HEK293 (cell line): ENCODE results near the gene GTF2H3.
A peak's percentile ranks its signal among the peaks of the same experiment; 100 is the strongest.

Experiments used
- CTCF ChIA-PET: fragments of 350-600 bp; formaldehyde crosslinking; extraction: SDS; loops from one replicate; lab custom pipeline; 2021; ENCODE audit warnings: antibody characterized with exemption; lab: Yijun Ruan, JAX
- POLR2A ChIA-PET: fragments of 300-600 bp; formaldehyde crosslinking; extraction: SDS; loops from one replicate; lab custom pipeline; 2020; ENCODE audit warnings: antibody characterized with exemption, inconsistent platforms; lab: Yijun Ruan, JAX
- H3K27ac ChIP-seq: fragments of 200-500 bp; sonication (Bioruptor generic); 2 replicates; pipeline ENCODE4 v1.5.1; 2014; ENCODE audit warnings: low read depth, low read length, control low read depth, inconsistent platforms; ENCODE audit errors: extremely low read depth
- H3K36me3 ChIP-seq, 2 experiments: fragments of 200-500 bp in 1 of 2; sonication (Bioruptor generic) in 1 of 2; 1 replicate in 1 of 2; 2 replicates in 1 of 2; pipeline ENCODE4 v1.5.1; 2014 to 2017; ENCODE audit warnings: inconsistent platforms in 2 of 2, low read length in 2 of 2; ENCODE audit not compliant: control insufficient read depth in 2 of 2, insufficient read depth in 1 of 2
- H3K4me1 ChIP-seq: fragments of 200-500 bp; sonication (Bioruptor generic); 2 replicates; pipeline ENCODE4 v1.5.1; 2014; ENCODE audit warnings: mild to moderate bottlenecking, low read length, inconsistent platforms; ENCODE audit not compliant: control insufficient read depth, insufficient read depth
- H3K4me3 ChIP-seq: 2 replicates; pipeline ENCODE4 v1.5.1; 2011; ENCODE audit warnings: low read depth, mild to moderate bottlenecking, control low read depth, low read length, moderate library complexity
- H3K9me3 ChIP-seq: fragments of 200-500 bp; sonication (Bioruptor generic); 2 replicates; pipeline ENCODE4 v1.5.1; 2014; ENCODE audit warnings: low read depth, low read length, inconsistent platforms; ENCODE audit not compliant: control insufficient read depth, insufficient read depth
- GLIS2 ChIP-seq: fragments of 450-650 bp; formaldehyde crosslinking; IDR thresholded peaks from 2 replicates; pipeline ENCODE4 v1.5.1; 2016; ENCODE audit warnings: missing biosample characterization, missing genetic modification characterization
- HOXC10 ChIP-seq: sonication (generic); formaldehyde crosslinking; IDR thresholded peaks from 2 replicates; pipeline ENCODE4 v1.8.1; 2023; ENCODE audit warnings: mild to moderate bottlenecking, missing genetic modification reagents
- HOXD13 ChIP-seq: sonication (generic); formaldehyde crosslinking; IDR thresholded peaks from 2 replicates; pipeline ENCODE4 v1.8.0; 2022; ENCODE audit warnings: missing genetic modification reagents, borderline replicate concordance
- KLF8 ChIP-seq: fragments of 450-650 bp; formaldehyde crosslinking; IDR thresholded peaks from 2 replicates; pipeline ENCODE4 v1.5.1; 2016; ENCODE audit warnings: missing biosample characterization, missing genetic modification characterization
- OSR2 ChIP-seq: fragments of 450-650 bp; formaldehyde crosslinking; IDR thresholded peaks from 2 replicates; pipeline ENCODE4 v1.5.1; 2016; ENCODE audit warnings: missing biosample characterization, missing genetic modification characterization
- PRDM1 ChIP-seq: fragments of 450-650 bp; formaldehyde crosslinking; IDR thresholded peaks from 2 replicates; pipeline ENCODE4; 2016; ENCODE audit warnings: missing biosample characterization, missing genetic modification characterization
- SETDB1 ChIP-seq: IDR thresholded peaks from one replicate; pipeline ENCODE4 v1.6.1; 2017; ENCODE audit warnings: mild to moderate bottlenecking, low read length, moderate library complexity, mixed read lengths; ENCODE audit not compliant: insufficient read length
- SP3 ChIP-seq: fragments of 450-650 bp; formaldehyde crosslinking; IDR thresholded peaks from 2 replicates; pipeline ENCODE4 v1.5.1; 2016; ENCODE audit warnings: missing biosample characterization, missing genetic modification characterization
- ZNF114 ChIP-seq: fragments of 450-650 bp; formaldehyde crosslinking; IDR thresholded peaks from 2 replicates; pipeline ENCODE4 v1.5.0; 2017; ENCODE audit warnings: missing biosample characterization, missing genetic modification characterization
- ZNF175 ChIP-seq: fragments of 450-650 bp; formaldehyde crosslinking; IDR thresholded peaks from 2 replicates; pipeline ENCODE4 v1.5.1; 2016; ENCODE audit warnings: missing biosample characterization, missing genetic modification characterization
- ZNF366 ChIP-seq: fragments of 450-650 bp; formaldehyde crosslinking; conservative IDR thresholded peaks from 2 replicates; pipeline ENCODE4 v1.5.1; 2016; ENCODE audit warnings: missing biosample characterization, missing genetic modification characterization
- ZNF530 ChIP-seq: fragments of 450-650 bp; formaldehyde crosslinking; IDR thresholded peaks from 2 replicates; pipeline ENCODE4 v1.5.1; 2016; ENCODE audit warnings: low read depth, missing biosample characterization, missing genetic modification characterization
- ZNF623 ChIP-seq: fragments of 450-650 bp; formaldehyde crosslinking; IDR thresholded peaks from 2 replicates; pipeline ENCODE4 v1.5.1; 2016; ENCODE audit warnings: missing biosample characterization, missing genetic modification characterization
- ZNF654 ChIP-seq: fragments of 450-650 bp; formaldehyde crosslinking; IDR thresholded peaks from 2 replicates; pipeline ENCODE4 v1.5.1; 2016; ENCODE audit warnings: low read depth, missing biosample characterization, missing genetic modification characterization
- ZNF776 ChIP-seq: fragments of 450-650 bp; formaldehyde crosslinking; IDR thresholded peaks from 2 replicates; pipeline ENCODE4 v1.5.0; 2017; ENCODE audit warnings: missing biosample characterization, missing genetic modification characterization, borderline replicate concordance
- ZNF792 ChIP-seq: fragments of 450-650 bp; formaldehyde crosslinking; IDR thresholded peaks from 2 replicates; pipeline ENCODE4 v1.5.1; 2016; ENCODE audit warnings: missing biosample characterization, missing genetic modification characterization
- ZXDB ChIP-seq: fragments of 450-650 bp; formaldehyde crosslinking; IDR thresholded peaks from 2 replicates; pipeline ENCODE4 v1.5.1; 2016; ENCODE audit warnings: missing biosample characterization, missing genetic modification characterization
- TF ChIP-seq, protein P1 (sequence below): fragments of 450-650 bp; formaldehyde crosslinking; IDR thresholded peaks from 2 replicates; pipeline ENCODE4 v1.5.1; 2016; ENCODE audit warnings: missing biosample characterization, missing genetic modification characterization
- TF ChIP-seq, protein P2 (sequence below): fragments of 450-650 bp; formaldehyde crosslinking; IDR thresholded peaks from 2 replicates; pipeline ENCODE4 v1.5.1; 2016; ENCODE audit warnings: missing biosample characterization, missing genetic modification characterization, borderline replicate concordance
- TF ChIP-seq, protein P3 (sequence below): fragments of 450-650 bp; formaldehyde crosslinking; IDR thresholded peaks from 2 replicates; pipeline ENCODE4 v1.5.1; 2016; ENCODE audit warnings: missing biosample characterization, missing genetic modification characterization
- TF ChIP-seq, protein P4 (sequence below): sonication (generic); formaldehyde crosslinking; IDR thresholded peaks from 2 replicates; pipeline ENCODE4 v1.8.1; 2022; ENCODE audit warnings: mild to moderate bottlenecking, moderate library complexity, missing genetic modification reagents
- TF ChIP-seq, protein P5 (sequence below): fragments of 450-650 bp; formaldehyde crosslinking; IDR thresholded peaks from 2 replicates; pipeline ENCODE4 v1.5.1; 2016; ENCODE audit warnings: missing biosample characterization, missing genetic modification characterization

The GTF2H3 gene

DNA sequence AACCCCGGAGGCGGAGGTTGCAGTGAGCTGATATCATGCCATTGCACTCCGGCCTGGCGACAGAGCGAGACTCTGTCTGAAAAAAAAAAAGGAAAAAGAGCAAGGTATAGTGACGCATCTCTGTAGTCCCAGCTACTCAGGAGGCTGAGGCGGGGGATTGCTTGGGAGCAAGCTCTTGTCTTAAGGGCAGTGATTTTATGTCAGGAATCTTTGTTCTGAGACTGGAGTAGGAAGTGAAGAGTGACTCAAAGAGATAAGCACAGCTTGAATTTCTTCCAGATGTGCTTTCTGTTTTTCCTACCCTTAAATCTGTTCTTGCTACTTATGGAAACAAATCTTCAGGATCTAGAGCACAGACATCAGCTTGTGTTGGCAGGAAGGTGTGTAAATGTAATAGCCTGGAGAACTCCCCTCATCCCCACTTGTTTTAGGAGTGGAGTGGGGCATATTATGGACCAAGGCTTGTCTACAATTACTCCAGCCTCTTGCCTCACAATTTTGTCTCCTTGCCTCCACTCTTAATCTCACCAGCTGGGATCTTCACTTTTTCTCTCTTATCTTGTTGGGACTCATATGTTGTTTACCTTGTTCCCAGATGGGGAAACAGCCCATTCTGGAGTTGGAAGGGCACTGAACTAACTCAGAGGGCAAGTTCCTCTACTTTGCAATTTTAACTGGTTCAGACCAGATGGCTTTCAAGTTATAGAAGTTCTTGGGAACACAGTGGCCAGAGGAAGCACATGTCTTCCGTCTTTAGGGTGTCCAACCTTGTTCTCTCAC lies 41.7 kb upstream of the GTF2H3 start:
- TF ChIP-seq ZXDB (tag by site-specific recombination) (0 out of 2 replicates have a peak, but pooled peaks have one; percentile 31), ZNF366 (tag by site-specific recombination) (no peak), PRDM1 (0 out of 2 replicates have a peak, but pooled peaks have one; percentile 16), OSR2 (tag by site-specific recombination) (peak; percentile 27; the same call in 1 of the 2 replicates), SP3 (tag by site-specific recombination) (no peak)
- TF ChIP-seq, protein P1, sequence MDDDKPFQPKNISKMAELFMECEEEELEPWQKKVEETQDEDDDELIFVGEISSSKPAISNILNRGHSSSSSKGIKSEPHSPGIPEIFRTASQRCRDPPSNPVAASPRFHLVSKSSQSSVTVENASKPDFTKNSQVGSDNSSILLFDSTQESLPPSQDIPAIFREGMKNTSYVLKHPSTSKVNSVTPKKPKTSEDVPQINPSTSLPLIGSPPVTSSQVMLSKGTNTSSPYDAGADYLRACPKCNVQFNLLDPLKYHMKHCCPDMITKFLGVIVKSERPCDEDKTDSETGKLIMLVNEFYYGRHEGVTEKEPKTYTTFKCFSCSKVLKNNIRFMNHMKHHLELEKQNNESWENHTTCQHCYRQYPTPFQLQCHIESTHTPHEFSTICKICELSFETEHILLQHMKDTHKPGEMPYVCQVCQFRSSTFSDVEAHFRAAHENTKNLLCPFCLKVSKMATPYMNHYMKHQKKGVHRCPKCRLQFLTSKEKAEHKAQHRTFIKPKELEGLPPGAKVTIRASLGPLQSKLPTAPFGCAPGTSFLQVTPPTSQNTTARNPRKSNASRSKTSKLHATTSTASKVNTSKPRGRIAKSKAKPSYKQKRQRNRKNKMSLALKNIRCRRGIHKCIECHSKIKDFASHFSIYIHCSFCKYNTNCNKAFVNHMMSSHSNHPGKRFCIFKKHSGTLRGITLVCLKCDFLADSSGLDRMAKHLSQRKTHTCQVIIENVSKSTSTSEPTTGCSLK = no peak
- TF ChIP-seq, protein P2, sequence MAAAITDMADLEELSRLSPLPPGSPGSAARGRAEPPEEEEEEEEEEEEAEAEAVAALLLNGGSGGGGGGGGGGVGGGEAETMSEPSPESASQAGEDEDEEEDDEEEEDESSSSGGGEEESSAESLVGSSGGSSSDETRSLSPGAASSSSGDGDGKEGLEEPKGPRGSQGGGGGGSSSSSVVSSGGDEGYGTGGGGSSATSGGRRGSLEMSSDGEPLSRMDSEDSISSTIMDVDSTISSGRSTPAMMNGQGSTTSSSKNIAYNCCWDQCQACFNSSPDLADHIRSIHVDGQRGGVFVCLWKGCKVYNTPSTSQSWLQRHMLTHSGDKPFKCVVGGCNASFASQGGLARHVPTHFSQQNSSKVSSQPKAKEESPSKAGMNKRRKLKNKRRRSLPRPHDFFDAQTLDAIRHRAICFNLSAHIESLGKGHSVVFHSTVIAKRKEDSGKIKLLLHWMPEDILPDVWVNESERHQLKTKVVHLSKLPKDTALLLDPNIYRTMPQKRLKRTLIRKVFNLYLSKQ (tag by site-specific recombination) = no peak
- Histone ChIP-seq H3K27ac (peak overlapping the region; percentile 49; the same call in 1 of the 2 replicates), H3K36me3 (peaks cover 95 to 97% of the 10 kb centered on the region in 2 experiments), H3K4me1 (no peaks in the 10 kb centered on the region), H3K9me3 (no peaks in the 10 kb centered on the region), H3K4me3 (no peak overlapping the region)
- ChIA-PET POLR2A (interaction anchor here (2.8 kb wide), 1 partner anchor 11 kb away, joined by 14 read pairs; the partner anchor contains the start of gene DDX55), CTCF (no interaction called here)

DNA sequence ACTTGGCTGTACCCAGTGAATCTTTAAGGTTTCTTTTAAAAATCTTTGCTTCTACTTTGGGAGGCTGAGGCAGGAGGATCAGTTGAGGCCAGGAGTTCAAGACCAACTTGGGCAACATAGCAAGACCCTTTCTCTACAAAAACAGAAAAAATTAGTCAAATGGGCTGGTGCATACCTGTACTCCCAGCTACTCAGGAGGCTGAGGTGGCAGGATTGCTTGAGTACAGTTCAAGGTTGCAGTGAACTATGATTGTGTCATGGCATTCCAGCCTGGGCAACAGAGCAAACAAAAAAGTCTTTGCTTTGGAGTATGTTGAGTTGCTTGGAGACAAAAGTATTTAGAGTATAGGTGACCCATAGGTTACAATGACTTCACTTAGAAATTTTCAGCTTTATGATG lies 37.9 kb upstream of the GTF2H3 start:
- POLR2A ChIA-PET = no interaction called here
- Histone ChIP-seq H3K4me3 (no peak overlapping the region), H3K9me3 (no peaks in the 10 kb centered on the region)
- TF ChIP-seq ZNF175 (tag by site-specific recombination) (no peak), HOXC10 (CRISPR knock-in tag) (no peak), ZNF114 (tag by site-specific recombination) (no peak), KLF8 (no peak), ZNF530 (no peak), ZNF792 (no peak)
- TF ChIP-seq, protein P3, sequence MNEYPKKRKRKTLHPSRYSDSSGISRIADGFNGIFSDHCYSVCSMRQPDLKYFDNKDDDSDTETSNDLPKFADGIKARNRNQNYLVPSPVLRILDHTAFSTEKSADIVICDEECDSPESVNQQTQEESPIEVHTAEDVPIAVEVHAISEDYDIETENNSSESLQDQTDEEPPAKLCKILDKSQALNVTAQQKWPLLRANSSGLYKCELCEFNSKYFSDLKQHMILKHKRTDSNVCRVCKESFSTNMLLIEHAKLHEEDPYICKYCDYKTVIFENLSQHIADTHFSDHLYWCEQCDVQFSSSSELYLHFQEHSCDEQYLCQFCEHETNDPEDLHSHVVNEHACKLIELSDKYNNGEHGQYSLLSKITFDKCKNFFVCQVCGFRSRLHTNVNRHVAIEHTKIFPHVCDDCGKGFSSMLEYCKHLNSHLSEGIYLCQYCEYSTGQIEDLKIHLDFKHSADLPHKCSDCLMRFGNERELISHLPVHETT = no peak
- TF ChIP-seq, all 188 proteins: peak for 0
- CTCF ChIA-PET = interaction anchor here (1.4 kb wide), 1 partner anchor 8 kb away, joined by 4 read pairs; no protein-coding TSS in a partner anchor
- Histone ChIP-seq H3K27ac (no peak overlapping the region), H3K4me1 (no peaks in the 10 kb centered on the region), H3K36me3 (peaks cover 73 to 78% of the 10 kb centered on the region in 2 experiments)

DNA sequence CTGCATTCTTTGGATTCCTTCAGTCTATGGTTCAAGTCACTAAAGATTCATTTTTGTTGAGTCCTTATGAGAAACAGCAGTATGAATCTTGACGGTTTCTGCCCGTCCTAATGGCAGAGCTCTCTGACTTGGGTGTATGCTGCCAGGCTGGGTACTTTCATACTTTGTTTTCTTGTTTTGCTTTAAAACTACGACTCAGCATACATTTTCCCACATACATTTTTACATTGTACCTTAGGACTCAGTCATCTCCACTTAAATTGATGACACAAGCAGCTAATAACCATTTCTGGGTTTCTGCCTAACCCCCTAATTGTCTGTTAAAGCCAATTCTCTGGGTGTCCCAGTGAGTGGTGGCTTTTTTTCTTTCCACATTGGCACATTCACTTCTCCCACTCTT lies 36.5 kb upstream of the GTF2H3 start:
- Histone ChIP-seq H3K4me1 (no peaks in the 10 kb centered on the region), H3K27ac (no peak overlapping the region), H3K9me3 (no peaks in the 10 kb centered on the region), H3K36me3 (peaks cover 61 to 65% of the 10 kb centered on the region in 2 experiments), H3K4me3 (no peak overlapping the region)
- CTCF ChIA-PET = interaction anchor here (0.7 to 1.4 kb wide), 2 partner anchors 9 to 193 kb away, joined by 3 to 4 read pairs; no protein-coding TSS in a partner anchor
- TF ChIP-seq HOXD13 (CRISPR knock-in tag) (no peak), ZNF623 (tag by site-specific recombination) (no peak), SETDB1 (no peak), GLIS2 (no peak), ZNF654 (tag by site-specific recombination) (no peak), ZNF776 (no peak)
- TF ChIP-seq, protein P4, sequence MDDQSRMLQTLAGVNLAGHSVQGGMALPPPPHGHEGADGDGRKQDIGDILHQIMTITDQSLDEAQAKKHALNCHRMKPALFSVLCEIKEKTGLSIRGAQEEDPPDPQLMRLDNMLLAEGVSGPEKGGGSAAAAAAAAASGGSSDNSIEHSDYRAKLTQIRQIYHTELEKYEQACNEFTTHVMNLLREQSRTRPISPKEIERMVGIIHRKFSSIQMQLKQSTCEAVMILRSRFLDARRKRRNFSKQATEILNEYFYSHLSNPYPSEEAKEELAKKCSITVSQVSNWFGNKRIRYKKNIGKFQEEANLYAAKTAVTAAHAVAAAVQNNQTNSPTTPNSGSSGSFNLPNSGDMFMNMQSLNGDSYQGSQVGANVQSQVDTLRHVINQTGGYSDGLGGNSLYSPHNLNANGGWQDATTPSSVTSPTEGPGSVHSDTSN (CRISPR knock-in tag) = no peak
- TF ChIP-seq, protein P5, sequence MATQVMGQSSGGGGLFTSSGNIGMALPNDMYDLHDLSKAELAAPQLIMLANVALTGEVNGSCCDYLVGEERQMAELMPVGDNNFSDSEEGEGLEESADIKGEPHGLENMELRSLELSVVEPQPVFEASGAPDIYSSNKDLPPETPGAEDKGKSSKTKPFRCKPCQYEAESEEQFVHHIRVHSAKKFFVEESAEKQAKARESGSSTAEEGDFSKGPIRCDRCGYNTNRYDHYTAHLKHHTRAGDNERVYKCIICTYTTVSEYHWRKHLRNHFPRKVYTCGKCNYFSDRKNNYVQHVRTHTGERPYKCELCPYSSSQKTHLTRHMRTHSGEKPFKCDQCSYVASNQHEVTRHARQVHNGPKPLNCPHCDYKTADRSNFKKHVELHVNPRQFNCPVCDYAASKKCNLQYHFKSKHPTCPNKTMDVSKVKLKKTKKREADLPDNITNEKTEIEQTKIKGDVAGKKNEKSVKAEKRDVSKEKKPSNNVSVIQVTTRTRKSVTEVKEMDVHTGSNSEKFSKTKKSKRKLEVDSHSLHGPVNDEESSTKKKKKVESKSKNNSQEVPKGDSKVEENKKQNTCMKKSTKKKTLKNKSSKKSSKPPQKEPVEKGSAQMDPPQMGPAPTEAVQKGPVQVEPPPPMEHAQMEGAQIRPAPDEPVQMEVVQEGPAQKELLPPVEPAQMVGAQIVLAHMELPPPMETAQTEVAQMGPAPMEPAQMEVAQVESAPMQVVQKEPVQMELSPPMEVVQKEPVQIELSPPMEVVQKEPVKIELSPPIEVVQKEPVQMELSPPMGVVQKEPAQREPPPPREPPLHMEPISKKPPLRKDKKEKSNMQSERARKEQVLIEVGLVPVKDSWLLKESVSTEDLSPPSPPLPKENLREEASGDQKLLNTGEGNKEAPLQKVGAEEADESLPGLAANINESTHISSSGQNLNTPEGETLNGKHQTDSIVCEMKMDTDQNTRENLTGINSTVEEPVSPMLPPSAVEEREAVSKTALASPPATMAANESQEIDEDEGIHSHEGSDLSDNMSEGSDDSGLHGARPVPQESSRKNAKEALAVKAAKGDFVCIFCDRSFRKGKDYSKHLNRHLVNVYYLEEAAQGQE (tag by site-specific recombination) = no peak
- POLR2A ChIA-PET = interaction anchor here (0.6 to 1.4 kb wide), 2 partner anchors 10 to 13 kb away, joined by 3 to 8 read pairs; no protein-coding TSS in a partner anchor
